Loucy (cell line): ENCODE results near the gene FAM114A2.

Source experiments
- CTCF ChIP-seq: fragments of 200-600 bp; sonication (generic); conservative IDR thresholded peaks from 2 replicates; pipeline ENCODE4 v1.5.1; 2014; ENCODE audit warnings: mild to moderate bottlenecking, antibody characterized with exemption, low read length
- EZH2phosphoT487 ChIP-seq: fragments of 200-600 bp; IDR thresholded peaks from 2 replicates; pipeline ENCODE4 v1.6.1; 2018; ENCODE audit warnings: antibody characterized with exemption, mild to moderate bottlenecking, moderate library complexity, borderline replicate concordance

GRCh38 chr5:154031937-154032489 lies 6.7 kb downstream of the FAM114A2 start:
- no peak for TF ChIP-seq CTCF
- TF ChIP-seq EZH2phosphoT487, result no peak
